Endothelial cell (in vitro differentiated cells): ENCODE data around the gene CFAP73. TPM values are rescaled to one million over a fixed set of nuclear protein-coding genes. Genes with fewer than 3 reads are reported as not detected.
A peak's percentile ranks its signal among the peaks of the same experiment; 100 is the strongest.

Experiments used
- DNase-seq: peaks from one replicate; pipeline ENCODE4 v3.0.0; 2021; ENCODE audit warnings: low spot score
- H3K27ac Mint-ChIP-seq: one replicate; pipeline ENCODE4 v1.8.0; 2021; ENCODE audit warnings: mixed read lengths, inconsistent platforms; ENCODE audit not compliant: unreplicated experiment
- H3K27me3 Mint-ChIP-seq: one replicate; pipeline ENCODE4 v1.8.0; 2021; ENCODE audit warnings: mild to moderate bottlenecking, moderate library complexity, mixed read lengths, inconsistent platforms; ENCODE audit not compliant: unreplicated experiment
- H3K36me3 Mint-ChIP-seq: one replicate; pipeline ENCODE4 v1.8.0; 2021; ENCODE audit warnings: mild to moderate bottlenecking, low read depth, mixed read lengths, inconsistent platforms; ENCODE audit not compliant: unreplicated experiment
- H3K4me1 Mint-ChIP-seq: one replicate; pipeline ENCODE4 v1.8.0; 2021; ENCODE audit warnings: mild to moderate bottlenecking, mixed read lengths, inconsistent platforms; ENCODE audit not compliant: unreplicated experiment
- H3K4me3 Mint-ChIP-seq: one replicate; pipeline ENCODE4 v1.8.0; 2021; ENCODE audit warnings: mild to moderate bottlenecking, mixed read lengths, inconsistent platforms; ENCODE audit not compliant: unreplicated experiment
- H3K9me3 Mint-ChIP-seq: one replicate; pipeline ENCODE4 v1.8.0; 2021; ENCODE audit warnings: mixed read lengths, inconsistent platforms; ENCODE audit not compliant: unreplicated experiment
- total RNA-seq: library from RNA; stranded (reverse); fragmentation: NEBNext Ultra II Directional; extraction: Animal tissue kit (Norgen Biotek cat#: 25700); gene quantifications from one replicate; pipeline ENCODE4 v1.2.1, GENCODE V29; 2021; ENCODE audit not compliant: unreplicated experiment
- TF ChIP-seq, protein P1 (sequence below): fragments of 200-600 bp; sonication (generic); IDR thresholded peaks from one replicate; pipeline ENCODE4 v1.5.0; 2021; ENCODE audit warnings: antibody characterized with exemption; ENCODE audit not compliant: unreplicated experiment

Gene CFAP73
- total RNA-seq, 1 donor from 2014 or later: not detected

DNA sequence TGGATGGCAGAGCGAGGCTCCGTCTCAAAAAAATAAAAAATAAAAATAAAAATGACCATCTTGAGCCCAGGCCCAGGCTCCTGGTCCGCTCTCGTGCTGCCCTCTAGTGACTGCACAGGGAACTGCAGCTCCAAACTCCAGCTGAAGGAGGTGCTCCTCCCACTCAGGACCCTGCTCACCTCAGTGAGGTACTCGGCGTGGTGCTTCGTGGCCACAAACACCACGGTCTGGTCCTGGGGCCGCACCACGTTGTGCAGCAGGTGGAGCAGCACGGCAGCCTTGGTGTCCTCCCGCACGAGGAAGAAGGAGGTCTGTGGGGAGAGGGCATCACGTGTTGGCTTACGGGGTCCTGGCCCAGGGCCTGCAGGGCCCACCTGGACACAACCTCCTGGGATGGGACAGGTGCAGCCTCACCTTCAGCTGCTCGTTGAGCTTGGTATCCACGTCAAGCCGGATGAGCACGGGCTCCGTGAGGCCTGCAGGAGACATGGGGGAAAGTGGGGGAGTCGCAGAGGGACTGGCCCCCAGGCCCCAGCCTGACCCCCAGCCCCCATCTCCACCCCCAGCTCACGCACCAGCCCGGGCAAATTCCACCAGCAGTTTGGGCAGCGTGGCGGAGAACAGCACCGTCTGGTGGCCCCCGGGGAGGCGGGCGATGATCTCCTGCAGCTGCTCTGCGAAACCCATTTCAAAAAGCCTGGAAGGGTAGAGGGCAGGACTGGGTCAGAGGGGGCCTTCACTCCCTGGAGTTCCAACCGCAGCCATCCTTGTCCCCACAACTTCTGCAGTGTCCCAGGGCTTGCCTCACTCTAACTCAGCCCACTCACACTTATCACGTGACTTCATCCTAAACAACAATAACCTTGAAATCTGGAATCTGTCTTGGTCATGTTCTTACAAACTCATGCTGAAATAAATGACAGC lies 25.2 kb downstream of the CFAP73 start:
- no peaks in the 10 kb centered on the region for H3K4me1 Mint-ChIP-seq
- H3K4me3 Mint-ChIP-seq: no peak overlapping the region
- peaks cover 47% of the 10 kb centered on the region for H3K36me3 Mint-ChIP-seq
- DNase-seq: peak; percentile 87
- H3K27ac Mint-ChIP-seq: no peak overlapping the region
- H3K9me3 Mint-ChIP-seq: no peaks in the 10 kb centered on the region
- peaks cover 3% of the 10 kb centered on the region for H3K27me3 Mint-ChIP-seq
- TF ChIP-seq, protein P1, sequence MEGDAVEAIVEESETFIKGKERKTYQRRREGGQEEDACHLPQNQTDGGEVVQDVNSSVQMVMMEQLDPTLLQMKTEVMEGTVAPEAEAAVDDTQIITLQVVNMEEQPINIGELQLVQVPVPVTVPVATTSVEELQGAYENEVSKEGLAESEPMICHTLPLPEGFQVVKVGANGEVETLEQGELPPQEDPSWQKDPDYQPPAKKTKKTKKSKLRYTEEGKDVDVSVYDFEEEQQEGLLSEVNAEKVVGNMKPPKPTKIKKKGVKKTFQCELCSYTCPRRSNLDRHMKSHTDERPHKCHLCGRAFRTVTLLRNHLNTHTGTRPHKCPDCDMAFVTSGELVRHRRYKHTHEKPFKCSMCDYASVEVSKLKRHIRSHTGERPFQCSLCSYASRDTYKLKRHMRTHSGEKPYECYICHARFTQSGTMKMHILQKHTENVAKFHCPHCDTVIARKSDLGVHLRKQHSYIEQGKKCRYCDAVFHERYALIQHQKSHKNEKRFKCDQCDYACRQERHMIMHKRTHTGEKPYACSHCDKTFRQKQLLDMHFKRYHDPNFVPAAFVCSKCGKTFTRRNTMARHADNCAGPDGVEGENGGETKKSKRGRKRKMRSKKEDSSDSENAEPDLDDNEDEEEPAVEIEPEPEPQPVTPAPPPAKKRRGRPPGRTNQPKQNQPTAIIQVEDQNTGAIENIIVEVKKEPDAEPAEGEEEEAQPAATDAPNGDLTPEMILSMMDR: peak; percentile 98

DNA sequence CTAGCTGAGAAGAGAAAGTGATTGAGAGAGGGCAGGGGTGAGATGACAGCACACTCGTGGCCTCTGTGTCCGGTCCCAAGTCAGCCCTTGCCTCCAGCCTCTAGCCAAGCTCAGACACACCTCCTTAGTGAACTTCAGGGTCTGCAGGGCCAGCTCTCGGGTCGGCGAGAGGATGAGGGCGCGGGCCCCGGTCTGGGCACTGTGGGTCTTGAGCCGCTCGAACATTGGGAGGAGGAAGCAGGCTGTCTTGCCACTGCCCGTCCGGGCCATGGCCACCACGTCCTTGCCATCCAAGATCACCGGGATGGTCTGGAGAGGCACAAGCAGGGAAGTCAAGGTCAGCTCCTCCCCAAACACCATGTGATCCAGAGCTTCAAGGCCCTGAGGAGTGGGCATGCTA lies 29.5 kb downstream of the CFAP73 start:
- Mint-ChIP-seq H3K27ac (no peak overlapping the region), H3K9me3 (no peaks in the 10 kb centered on the region), H3K36me3 (peaks cover 27% of the 10 kb centered on the region), H3K27me3 (peaks cover 5% of the 10 kb centered on the region), H3K4me3 (no peak overlapping the region), H3K4me1 (no peaks in the 10 kb centered on the region)
- TF ChIP-seq, protein P1: no peak
- DNase-seq: no peak

DNA sequence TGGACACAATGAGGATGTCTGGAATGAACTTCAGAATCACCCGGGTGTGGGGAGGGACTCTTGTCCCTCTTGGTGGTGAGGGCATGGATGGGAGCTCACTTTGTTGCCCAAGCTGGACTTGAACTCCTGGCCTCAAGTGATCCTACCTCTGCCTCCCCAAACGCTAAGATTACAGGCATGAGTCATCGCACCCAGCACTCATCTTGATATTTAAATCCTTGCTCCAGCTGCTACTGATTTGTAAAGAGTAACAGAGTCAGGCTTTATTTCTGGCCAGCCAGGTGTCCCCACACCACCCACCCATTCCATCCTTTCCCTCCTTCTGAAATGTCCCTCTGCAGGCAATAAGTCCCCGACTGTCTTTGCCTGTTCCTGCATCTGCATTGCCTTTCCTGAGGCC lies 30.8 kb downstream of the CFAP73 start:
- H3K4me1 Mint-ChIP-seq: peaks cover 3% of the 10 kb centered on the region
- DNase-seq: no peak
- peaks cover 24% of the 10 kb centered on the region for H3K36me3 Mint-ChIP-seq
- H3K27me3 Mint-ChIP-seq: peaks cover 5% of the 10 kb centered on the region
- H3K4me3 Mint-ChIP-seq: no peak overlapping the region
- H3K9me3 Mint-ChIP-seq: no peaks in the 10 kb centered on the region
- H3K27ac Mint-ChIP-seq: peak overlapping the region; percentile 74
- TF ChIP-seq, protein P1: no peak

DNA sequence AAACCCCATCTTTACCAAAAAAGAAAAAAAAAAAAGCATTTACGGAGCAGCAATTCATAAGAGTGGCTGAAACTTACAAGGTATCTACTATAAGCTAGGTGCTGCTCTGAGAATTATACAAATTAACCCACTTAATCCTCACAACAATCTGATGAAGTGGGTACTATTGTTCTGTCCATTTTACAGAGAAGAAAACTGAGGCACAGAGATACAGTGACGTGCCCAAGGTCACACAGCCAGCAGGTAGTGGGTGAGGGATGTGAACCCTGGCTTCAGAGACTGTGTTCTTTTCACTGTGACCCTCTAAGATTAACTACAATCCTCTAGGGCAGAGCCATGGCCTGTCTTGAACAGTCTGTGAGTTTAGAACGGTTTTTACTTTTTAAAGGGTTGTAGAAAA lies 32.5 kb downstream of the CFAP73 start:
- peaks cover 26% of the 10 kb centered on the region for H3K36me3 Mint-ChIP-seq
- no peak overlapping the region for H3K27ac Mint-ChIP-seq
- H3K4me1 Mint-ChIP-seq: peaks cover 11% of the 10 kb centered on the region
- H3K4me3 Mint-ChIP-seq: no peak overlapping the region
- H3K9me3 Mint-ChIP-seq: no peaks in the 10 kb centered on the region
- no peak for DNase-seq
- H3K27me3 Mint-ChIP-seq: peaks cover 5% of the 10 kb centered on the region
- TF ChIP-seq, protein P1: no peak

DNA sequence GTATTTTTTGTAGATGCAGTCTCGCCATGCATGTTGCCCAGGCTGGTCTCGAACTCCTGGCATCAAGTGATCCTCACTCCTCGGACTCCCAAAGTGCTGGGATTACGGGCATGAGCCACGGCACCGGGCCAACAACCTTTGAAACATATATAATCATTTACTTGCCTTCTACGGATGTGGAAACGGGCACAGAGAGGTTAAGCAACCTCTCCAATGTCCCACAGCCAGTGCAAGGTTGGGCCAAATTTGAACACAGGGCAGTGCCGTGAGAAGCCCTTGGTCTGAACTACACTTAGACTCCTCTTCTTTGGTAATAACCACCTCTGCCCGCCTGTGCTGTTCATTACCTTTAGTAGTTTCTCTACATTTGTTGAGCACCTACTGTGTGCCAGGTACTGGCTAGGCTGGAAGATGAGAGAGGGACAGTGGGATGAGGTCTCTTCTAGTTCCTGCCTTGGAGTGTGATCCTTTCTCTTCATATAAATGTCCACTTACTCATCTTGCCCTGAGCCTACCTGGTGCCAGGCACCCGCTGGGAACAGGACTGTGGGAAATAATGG lies 33.6 kb downstream of the CFAP73 start:
- peaks cover 1% of the 10 kb centered on the region for H3K27me3 Mint-ChIP-seq
- H3K27ac Mint-ChIP-seq: no peak overlapping the region
- H3K36me3 Mint-ChIP-seq: peaks cover 16% of the 10 kb centered on the region
- TF ChIP-seq, protein P1: no peak
- H3K9me3 Mint-ChIP-seq: no peaks in the 10 kb centered on the region
- no peak for DNase-seq
- peaks cover 11% of the 10 kb centered on the region for H3K4me1 Mint-ChIP-seq
- no peak overlapping the region for H3K4me3 Mint-ChIP-seq
